NAMALWA (cell line): Measurements from ENCODE around the gene CALHM1.

ENCODE experiments used
- DNase-seq: peaks from one replicate; pipeline ENCODE4 v3.0.0-alpha.2; 2015; ENCODE audit warnings: low spot score

The CALHM1 gene

GRCh38 chr10:103455235-103455634, 3.5 kb downstream of the CALHM1 start:
- DNase-seq: no peak

- no peak for DNase-seq
These were observed 4.7 kb downstream of the CALHM1 start for GRCh38 chr10:103454026-103454425.

GRCh38 chr10:103452506-103453230, 6.0 kb downstream of the CALHM1 start:
- no peak for DNase-seq

- peak; percentile 32 for DNase-seq
These were observed 6.7 kb downstream of the CALHM1 start, which contains the start of gene CALHM2 for GRCh38 chr10:103451831-103452505. Gene CALHM2 (minus strand): TSS chr10:103452370. CDS start chr10:103449941, 2,429 bp downstream.

- no peak for DNase-seq
These were observed 7.4 kb downstream of the CALHM1 start for GRCh38 chr10:103451091-103451813.

- DNase-seq: no peak
These were observed 8.5 kb downstream of the CALHM1 start for GRCh38 chr10:103450201-103450695.

- no peak for DNase-seq
These were observed 9.2 kb downstream of the CALHM1 start for GRCh38 chr10:103449208-103450144.

- no peak for DNase-seq
These were observed 10.0 kb downstream of the CALHM1 start for GRCh38 chr10:103448746-103449145.

GRCh38 chr10:103447187-103447586, 11.5 kb downstream of the CALHM1 start:
- DNase-seq: no peak

GRCh38 chr10:103445767-103446567, 12.7 kb downstream of the CALHM1 start:
- no peak for DNase-seq

GRCh38 chr10:103445366-103445765, 13.3 kb downstream of the CALHM1 start:
- DNase-seq: no peak

- no peak for DNase-seq
These were observed 14.2 kb downstream of the CALHM1 start for GRCh38 chr10:103444478-103444877.

- DNase-seq: no peak
These were observed 15.1 kb downstream of the CALHM1 start for GRCh38 chr10:103443475-103444185.

- DNase-seq: no peak
These were observed 16.7 kb downstream of the CALHM1 start for GRCh38 chr10:103442031-103442461.

GRCh38 chr10:103441611-103442010, 17.1 kb downstream of the CALHM1 start:
- DNase-seq: no peak

- no peak for DNase-seq
These were observed 17.5 kb downstream of the CALHM1 start for GRCh38 chr10:103441206-103441605.

- no peak for DNase-seq
These were observed 18.3 kb downstream of the CALHM1 start for GRCh38 chr10:103440416-103440815.

- DNase-seq: no peak
These were observed 18.9 kb downstream of the CALHM1 start for GRCh38 chr10:103439776-103440175.

GRCh38 chr10:103433858-103434257, 24.8 kb downstream of the CALHM1 start:
- DNase-seq: no peak

GRCh38 chr10:103431902-103432301, 26.8 kb downstream of the CALHM1 start:
- DNase-seq: no peak
